Stimulated activated CD4-positive, alpha-beta T cell treated with anti-CD3 and anti-CD28 coated beads, TNF-alpha, amount 100 ng/mL, for 4 hours (primary cell): Measurements from ENCODE around the gene ZNF80.

ENCODE experiments used
- DNase-seq, 3 experiments: peaks; one replicate each; pipeline ENCODE4 v3.0.0-alpha.2; 2020; ENCODE audit warnings: low read depth in 3 of 3

Gene ZNF80

DNA sequence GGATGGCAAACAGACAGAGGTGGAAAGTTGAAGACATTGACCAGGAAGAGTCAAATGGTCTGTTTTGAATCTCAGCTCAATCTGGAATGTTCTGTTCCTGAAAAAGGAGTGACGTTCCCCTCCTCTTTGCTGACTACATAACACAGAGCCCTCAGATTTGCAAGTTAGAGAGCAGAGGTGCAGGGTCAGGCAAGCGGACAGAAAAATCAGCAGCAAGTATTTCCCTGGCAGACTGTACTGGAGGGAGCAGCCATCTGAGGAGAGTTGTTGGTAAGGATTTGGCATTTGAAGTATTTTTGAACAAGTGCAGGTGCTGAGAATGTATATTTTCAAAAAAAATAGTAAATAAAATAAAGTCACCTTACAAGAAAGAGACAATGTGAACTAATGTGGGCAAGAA lies 17.6 kb downstream of the ZNF80 start:
- DNase-seq, result no peak

DNA sequence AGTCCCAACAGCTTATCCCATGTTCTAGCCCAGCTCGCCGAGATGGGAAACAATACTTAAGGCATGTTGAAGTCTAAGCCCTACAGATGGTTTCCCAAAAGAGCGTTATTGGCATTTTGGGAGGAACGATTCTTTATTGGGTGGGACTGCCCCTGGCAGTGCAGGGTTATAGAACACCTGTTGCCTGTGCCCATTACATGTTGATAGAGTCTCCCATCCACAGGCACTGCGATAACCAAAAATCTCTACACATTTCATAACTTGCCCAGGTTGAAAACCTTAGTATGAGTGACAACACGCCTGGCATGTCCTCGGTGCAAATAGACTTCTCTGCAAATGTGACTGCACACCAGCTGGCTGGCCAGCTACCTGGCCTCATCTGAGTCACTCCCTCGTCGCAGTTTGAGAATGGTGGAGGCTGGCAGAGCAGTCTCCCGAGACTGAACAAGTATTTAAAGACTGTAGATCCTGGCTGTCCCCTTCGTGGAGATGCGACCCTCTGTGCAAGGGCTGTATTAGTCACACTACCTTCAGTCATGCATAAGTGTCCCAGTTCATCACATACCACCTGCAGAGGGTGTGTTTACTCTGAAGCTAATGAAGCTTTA lies 18.7 kb downstream of the ZNF80 start:
- no peak for DNase-seq

DNA sequence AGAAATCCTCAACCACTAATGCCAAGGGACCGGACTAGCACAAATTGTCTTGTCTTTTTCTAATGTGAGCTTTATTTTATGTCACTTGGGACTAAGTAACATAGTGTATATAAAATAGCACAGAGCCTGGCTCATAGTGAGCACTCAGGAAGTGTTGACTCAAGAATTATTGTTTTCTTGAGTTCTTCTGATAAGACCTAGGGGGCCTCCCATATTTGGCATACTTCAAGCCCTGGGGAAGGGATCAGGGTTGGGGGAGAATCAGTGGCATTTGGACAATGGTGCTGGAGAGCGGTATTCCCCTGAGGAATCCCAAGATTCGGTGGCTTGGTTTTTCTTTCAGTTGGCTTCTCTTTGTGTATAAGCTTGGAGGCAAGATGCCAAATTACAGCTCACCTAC lies 19.4 kb downstream of the ZNF80 start:
- DNase-seq, result no peak

DNA sequence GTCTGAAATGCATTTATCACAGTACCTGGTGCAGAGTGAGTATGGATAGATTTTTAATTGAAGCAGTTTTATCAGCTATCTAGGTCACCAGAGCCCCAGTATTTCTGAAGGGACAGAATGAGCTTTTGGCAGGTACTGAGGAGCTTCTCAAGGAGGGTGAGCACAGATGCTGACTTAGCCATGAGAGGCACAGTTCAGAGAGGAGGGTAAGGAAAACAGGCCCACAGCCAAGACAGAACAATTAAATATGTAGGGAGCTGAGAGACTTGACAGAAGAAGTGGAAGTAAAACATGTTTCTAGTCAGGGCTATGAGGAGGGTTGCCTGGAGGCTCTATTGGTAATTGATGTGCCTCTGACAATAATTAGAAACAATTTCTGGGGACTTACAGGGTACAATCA lies 20.1 kb downstream of the ZNF80 start:
- no peak for DNase-seq

DNA sequence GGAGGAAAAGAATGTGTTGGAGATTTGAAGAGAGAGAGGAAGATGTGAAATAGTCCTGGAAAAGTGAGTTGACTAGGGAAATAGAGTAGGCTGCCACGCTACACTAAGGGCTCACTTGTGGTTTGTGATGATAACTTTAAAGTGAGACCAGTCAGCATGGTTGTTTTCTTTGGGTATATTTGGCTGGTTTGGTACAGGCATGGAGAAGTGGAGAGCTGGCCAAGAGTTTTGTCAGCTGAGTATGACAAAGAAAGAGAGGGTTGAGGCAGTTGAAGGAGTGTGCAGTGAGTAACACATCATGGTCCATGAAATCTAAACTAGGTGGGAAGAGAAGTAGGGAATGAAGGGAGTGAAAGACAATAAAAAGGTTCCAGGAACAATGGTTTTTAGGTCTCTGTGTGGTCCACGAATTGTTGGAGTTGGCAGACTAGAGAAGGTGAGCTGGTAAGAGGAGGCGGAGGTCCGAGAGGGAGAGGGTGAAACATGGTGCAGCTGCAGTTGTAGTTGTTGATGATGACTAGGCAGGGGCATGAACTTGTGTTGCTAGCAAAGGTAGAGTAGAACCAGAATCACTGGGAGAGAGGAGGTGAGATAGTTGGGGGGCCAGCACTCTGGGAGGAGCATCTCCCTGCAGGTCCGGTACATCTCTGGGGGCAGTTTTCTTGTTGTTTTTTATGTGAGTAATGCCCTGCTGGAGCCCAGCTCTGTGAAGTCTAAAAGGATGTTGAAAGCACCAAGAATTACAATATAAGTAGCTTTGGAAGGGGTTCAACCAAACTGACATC lies 21.0 kb downstream of the ZNF80 start:
- DNase-seq, result no peak

- no peak for DNase-seq
These were observed 22.6 kb downstream of the ZNF80 start for GRCh38 chr3:114214542-114215341.

GRCh38 chr3:114213627-114214541 lies 23.5 kb downstream of the ZNF80 start:
- peak in 2 of 3 experiments; percentile 58 to 59 for DNase-seq

DNA sequence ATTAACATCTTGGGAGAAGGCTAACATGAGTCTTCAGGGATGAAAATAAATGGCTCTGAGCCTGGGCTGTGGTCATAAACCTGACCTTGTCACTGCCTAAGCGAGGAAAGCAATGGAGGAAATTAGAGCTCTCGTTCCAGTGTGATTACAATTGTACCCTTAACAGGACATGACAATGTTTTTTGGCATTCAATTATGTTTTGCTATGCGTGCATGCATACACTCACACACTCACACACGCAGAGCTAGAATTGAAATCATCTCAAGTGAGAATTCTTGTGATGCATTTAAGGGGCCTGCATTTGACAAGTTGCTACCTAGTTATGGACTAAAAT lies 24.1 kb downstream of the ZNF80 start:
- DNase-seq, result no peak

DNA sequence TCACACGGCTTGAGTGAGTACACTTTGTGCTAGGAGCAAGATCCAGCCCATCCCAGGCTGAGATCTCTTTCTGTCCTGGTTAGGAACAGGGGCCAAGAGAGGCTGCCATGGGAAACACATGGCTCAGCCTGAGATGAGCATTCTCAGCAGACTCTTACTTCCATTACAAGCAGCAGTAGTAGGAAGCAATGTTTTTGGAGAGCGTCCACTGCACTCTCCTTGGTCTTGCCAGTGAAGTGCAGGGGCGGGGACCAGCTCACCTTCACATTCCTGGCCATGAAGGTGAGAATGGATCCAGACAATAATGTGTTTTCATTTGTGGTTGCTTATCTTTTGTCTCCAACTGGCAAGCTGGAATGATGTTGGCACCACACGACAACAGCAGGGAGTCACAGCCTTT lies 24.7 kb downstream of the ZNF80 start:
- DNase-seq, result no peak

DNA sequence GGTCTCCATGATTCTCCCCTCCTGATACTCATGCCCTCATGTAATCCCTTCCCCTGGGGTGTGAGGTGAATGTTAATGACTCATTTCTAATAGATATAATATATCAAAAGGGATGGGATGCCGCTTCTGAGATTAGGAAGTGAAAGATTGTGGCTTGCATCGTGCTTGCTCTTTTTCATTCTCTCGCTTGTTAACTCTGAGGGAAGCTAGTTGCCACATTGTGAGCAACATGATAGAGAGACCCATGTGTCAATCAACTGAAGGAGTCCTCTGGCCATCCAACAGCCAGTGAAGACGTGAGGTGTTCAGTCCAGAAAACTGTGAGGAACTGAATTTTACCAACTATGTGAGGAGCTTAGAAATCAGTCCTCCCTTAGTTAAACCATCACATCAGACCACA lies 29.6 kb downstream of the ZNF80 start:
- no peak for DNase-seq

DNA sequence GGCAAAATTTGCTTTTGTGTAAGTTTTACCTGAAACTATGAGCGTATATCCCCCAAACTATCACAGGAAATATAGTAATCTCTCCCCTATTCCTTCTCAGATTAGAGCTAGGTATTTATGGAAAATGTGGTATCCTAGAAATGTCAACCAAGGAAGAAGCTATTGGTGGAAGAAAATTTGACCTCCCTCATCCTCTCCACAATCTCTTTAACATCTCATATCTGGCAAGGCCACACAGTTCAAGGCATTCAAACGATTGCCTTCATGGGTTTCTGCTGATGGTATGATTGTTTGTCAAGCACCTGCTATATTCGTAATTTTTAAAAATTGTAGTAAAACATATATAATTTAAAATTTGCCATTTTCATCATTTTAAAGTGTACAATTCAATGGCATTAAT lies 31.0 kb downstream of the ZNF80 start:
- DNase-seq, result no peak

- no peak for DNase-seq
These were observed 31.8 kb downstream of the ZNF80 start for GRCh38 chr3:114205541-114205940.

GRCh38 chr3:114194750-114195149 lies 42.6 kb downstream of the ZNF80 start:
- DNase-seq, result no peak

DNA sequence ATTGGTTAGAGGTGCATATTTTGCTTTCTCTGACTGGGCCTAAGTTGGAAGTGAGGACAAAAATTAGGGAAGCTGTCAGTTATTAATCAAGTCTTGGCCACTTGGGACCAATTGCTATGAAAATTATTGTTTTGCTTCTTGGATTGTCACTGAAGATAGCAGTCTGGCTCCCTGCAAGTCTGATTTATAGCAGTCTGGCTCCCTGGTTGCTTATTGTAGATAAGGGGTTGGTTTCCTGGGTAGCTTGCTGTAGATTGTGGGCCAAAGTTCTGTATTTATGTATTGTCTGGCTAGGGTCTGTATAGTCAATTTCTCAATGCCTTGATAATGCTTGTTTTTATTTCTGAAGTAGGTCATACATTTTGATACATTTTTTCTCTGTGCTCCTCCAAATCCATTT lies 45.2 kb downstream of the ZNF80 start:
- DNase-seq, result no peak

- DNase-seq, result no peak
These were observed 50.9 kb downstream of the ZNF80 start for GRCh38 chr3:114186501-114186900.
